HepG2 (cell line): ENCODE results near the gene SMYD5. TPM values are rescaled to one million over a fixed set of nuclear protein-coding genes. Genes with fewer than 3 reads are reported as not detected.

Source experiments
- ATF7 ChIP-seq, 2 experiments: fragments of 450-650 bp in 1 of 2; sonication (generic) in 1 of 2; formaldehyde crosslinking in 1 of 2; IDR thresholded peaks; 2 replicates each; pipeline versions ENCODE4 v1.4.0 to v1.6.1; 2016 to 2020; ENCODE audit warnings: antibody characterized with exemption in 1 of 2, mild to moderate bottlenecking in 1 of 2, missing genetic modification reagents in 1 of 2
- GFI1 ChIP-seq: sonication (generic); formaldehyde crosslinking; IDR thresholded peaks from 2 replicates; pipeline ENCODE4 v1.5.0; 2020; ENCODE audit warnings: missing genetic modification reagents, mild to moderate bottlenecking, borderline replicate concordance
- HNF1B ChIP-seq: sonication (generic); formaldehyde crosslinking; IDR thresholded peaks from 2 replicates; pipeline ENCODE4 v1.5.1; 2020; ENCODE audit warnings: mild to moderate bottlenecking, moderate library complexity, missing genetic modification reagents
- LRRFIP1 ChIP-seq: sonication (generic); formaldehyde crosslinking; conservative IDR thresholded peaks from 2 replicates; pipeline ENCODE4 v1.4.0; 2020; ENCODE audit warnings: missing genetic modification reagents
- RFX3 ChIP-seq: IDR thresholded peaks from 2 replicates; pipeline ENCODE4 v1.6.1; 2016; ENCODE audit warnings: missing biosample characterization, missing genetic modification reagents
- ZBTB1 ChIP-seq: sonication (generic); formaldehyde crosslinking; IDR thresholded peaks from 2 replicates; pipeline ENCODE4 v1.4.0; 2020; ENCODE audit warnings: missing genetic modification reagents, borderline replicate concordance
- ZFP36 ChIP-seq: fragments of 150-350 bp; IDR thresholded peaks from 2 replicates; pipeline ENCODE4 v1.6.1; 2018; ENCODE audit warnings: borderline replicate concordance, low read length, low read depth; ENCODE audit not compliant: partially characterized antibody
- ZNF124 ChIP-seq: sonication (generic); formaldehyde crosslinking; IDR thresholded peaks from 2 replicates; pipeline ENCODE4 v1.4.0; 2020; ENCODE audit warnings: missing genetic modification reagents
- ZNF468 ChIP-seq: sonication (generic); formaldehyde crosslinking; IDR thresholded peaks from 2 replicates; pipeline ENCODE4 v1.8.0; 2022; ENCODE audit warnings: mild to moderate bottlenecking, moderate library complexity, missing genetic modification reagents
- ZNF639 ChIP-seq: conservative IDR thresholded peaks from 2 replicates; pipeline ENCODE4 v1.6.1; 2018; ENCODE audit warnings: missing genetic modification reagents
- polyA plus RNA-seq, 8 experiments: library from polyadenylated mRNA; depleted of rRNA in 3 of 8; stranded (reverse) in 7 of 8; unstranded in 1 of 8; fragments of >200 nt; fragmentation: Illumina TruSeq in 4 of 8; extraction: Trizol in 4 of 8; gene quantifications; 2 replicates each; pipeline versions ENCODE4 v1.2.1 to v1.2.3, GENCODE V29; 2011 to 2016; ENCODE audit warnings: low read depth in 4 of 8, missing spikeins in 1 of 8, mixed read lengths in 1 of 8; ENCODE audit not compliant: insufficient read depth in 1 of 8
- total RNA-seq, 5 experiments: library from RNA; depleted of rRNA; stranded (reverse); fragments of >200 nt; fragmentation: Illumina TruSeq; extraction: Trizol; gene quantifications; 2 replicates each; pipeline ENCODE4 v1.2.3, GENCODE V29; 2016; ENCODE audit warnings: low read depth in 1 of 5
- TF ChIP-seq, protein P1 (sequence below): sonication (generic); formaldehyde crosslinking; IDR thresholded peaks from 2 replicates; pipeline ENCODE4 v1.4.0; 2020; ENCODE audit warnings: missing genetic modification reagents
- TF ChIP-seq, protein P2 (sequence below): sonication (generic); formaldehyde crosslinking; IDR thresholded peaks from 2 replicates; pipeline ENCODE4 v1.4.0; 2020; ENCODE audit warnings: missing genetic modification reagents
- TF ChIP-seq, protein P3 (sequence below): sonication (generic); formaldehyde crosslinking; IDR thresholded peaks from 2 replicates; pipeline ENCODE4 v1.5.0; 2020; ENCODE audit warnings: missing genetic modification reagents

The SMYD5 gene
- total and polyA plus RNA-seq, 2 of the 13 experiments (the other 11 are each of a cell fraction or from before 2014, with no cell fraction given), result 55.8 to 70.4 TPM

DNA sequence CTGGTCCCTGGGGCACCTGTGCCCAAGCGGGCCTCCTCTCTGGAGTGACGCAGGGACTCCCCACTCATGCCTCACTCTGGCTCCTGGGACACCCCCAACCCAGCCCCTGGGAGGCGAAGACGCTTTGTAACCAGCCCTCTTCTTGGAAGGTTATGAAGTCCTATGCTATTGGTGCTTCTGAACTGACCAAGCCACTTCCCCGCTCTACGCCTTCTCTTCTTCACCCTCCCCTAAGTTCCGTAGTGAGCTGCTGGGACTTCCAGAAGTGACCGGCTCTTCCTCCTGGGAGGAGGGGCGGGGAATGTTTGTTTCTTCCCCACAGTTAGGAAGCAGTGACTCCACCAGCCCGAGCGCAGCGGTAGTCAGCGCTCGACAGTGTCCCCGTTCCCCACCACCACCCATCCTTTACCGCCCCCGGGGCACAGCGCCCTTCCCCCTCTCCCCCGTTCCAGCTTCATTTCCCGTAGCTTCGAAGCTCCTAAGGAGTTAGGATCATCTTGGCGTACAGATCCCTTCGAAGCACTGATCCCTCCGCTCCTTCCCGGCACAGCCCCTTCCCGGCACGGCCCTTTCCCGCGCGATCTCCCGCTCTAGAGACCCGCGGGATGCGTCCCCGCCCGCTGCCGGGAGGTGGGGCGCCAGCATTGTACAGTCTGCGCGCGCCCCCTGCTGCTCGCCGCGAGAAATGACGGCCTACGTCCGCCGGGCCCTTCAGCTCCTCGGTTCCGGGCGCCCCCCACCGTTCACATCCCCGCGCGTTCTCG lies 37.0 kb upstream of the SMYD5 start (continued):
- TF ChIP-seq ZFP36 (no peak), ATF7 (IDR thresholded peaks at IDR 0.05) (no peak), ATF7 (CRISPR knock-in tag; IDR thresholded peaks at IDR 0.05) (no peak), HNF1B (CRISPR knock-in tag) (peak; percentile 88), ZNF639 (CRISPR knock-in tag) (no peak; the same call in 1 of the 2 replicates), ZNF124 (CRISPR knock-in tag) (peak; percentile 63; the same call in 1 of the 2 replicates), ZNF468 (0 out of 2 replicates have a peak, but pooled peaks have one; percentile 86), LRRFIP1 (0 out of 2 replicates have a peak, but pooled peaks have one; percentile 56), GFI1 (CRISPR knock-in tag) (no peak), ZBTB1 (CRISPR knock-in tag) (no peak), RFX3 (CRISPR knock-in tag) (no peak)
- TF ChIP-seq, protein P1, sequence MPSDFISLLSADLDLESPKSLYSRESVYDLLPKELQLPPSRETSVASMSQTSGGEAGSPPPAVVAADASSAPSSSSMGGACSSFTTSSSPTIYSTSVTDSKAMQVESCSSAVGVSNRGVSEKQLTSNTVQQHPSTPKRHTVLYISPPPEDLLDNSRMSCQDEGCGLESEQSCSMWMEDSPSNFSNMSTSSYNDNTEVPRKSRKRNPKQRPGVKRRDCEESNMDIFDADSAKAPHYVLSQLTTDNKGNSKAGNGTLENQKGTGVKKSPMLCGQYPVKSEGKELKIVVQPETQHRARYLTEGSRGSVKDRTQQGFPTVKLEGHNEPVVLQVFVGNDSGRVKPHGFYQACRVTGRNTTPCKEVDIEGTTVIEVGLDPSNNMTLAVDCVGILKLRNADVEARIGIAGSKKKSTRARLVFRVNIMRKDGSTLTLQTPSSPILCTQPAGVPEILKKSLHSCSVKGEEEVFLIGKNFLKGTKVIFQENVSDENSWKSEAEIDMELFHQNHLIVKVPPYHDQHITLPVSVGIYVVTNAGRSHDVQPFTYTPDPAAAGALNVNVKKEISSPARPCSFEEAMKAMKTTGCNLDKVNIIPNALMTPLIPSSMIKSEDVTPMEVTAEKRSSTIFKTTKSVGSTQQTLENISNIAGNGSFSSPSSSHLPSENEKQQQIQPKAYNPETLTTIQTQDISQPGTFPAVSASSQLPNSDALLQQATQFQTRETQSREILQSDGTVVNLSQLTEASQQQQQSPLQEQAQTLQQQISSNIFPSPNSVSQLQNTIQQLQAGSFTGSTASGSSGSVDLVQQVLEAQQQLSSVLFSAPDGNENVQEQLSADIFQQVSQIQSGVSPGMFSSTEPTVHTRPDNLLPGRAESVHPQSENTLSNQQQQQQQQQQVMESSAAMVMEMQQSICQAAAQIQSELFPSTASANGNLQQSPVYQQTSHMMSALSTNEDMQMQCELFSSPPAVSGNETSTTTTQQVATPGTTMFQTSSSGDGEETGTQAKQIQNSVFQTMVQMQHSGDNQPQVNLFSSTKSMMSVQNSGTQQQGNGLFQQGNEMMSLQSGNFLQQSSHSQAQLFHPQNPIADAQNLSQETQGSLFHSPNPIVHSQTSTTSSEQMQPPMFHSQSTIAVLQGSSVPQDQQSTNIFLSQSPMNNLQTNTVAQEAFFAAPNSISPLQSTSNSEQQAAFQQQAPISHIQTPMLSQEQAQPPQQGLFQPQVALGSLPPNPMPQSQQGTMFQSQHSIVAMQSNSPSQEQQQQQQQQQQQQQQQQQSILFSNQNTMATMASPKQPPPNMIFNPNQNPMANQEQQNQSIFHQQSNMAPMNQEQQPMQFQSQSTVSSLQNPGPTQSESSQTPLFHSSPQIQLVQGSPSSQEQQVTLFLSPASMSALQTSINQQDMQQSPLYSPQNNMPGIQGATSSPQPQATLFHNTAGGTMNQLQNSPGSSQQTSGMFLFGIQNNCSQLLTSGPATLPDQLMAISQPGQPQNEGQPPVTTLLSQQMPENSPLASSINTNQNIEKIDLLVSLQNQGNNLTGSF (CRISPR knock-in tag), result no peak
- TF ChIP-seq, protein P2, sequence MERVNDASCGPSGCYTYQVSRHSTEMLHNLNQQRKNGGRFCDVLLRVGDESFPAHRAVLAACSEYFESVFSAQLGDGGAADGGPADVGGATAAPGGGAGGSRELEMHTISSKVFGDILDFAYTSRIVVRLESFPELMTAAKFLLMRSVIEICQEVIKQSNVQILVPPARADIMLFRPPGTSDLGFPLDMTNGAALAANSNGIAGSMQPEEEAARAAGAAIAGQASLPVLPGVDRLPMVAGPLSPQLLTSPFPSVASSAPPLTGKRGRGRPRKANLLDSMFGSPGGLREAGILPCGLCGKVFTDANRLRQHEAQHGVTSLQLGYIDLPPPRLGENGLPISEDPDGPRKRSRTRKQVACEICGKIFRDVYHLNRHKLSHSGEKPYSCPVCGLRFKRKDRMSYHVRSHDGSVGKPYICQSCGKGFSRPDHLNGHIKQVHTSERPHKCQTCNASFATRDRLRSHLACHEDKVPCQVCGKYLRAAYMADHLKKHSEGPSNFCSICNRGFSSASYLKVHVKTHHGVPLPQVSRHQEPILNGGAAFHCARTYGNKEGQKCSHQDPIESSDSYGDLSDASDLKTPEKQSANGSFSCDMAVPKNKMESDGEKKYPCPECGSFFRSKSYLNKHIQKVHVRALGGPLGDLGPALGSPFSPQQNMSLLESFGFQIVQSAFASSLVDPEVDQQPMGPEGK (CRISPR knock-in tag), result peak; percentile 91
- TF ChIP-seq, protein P3, sequence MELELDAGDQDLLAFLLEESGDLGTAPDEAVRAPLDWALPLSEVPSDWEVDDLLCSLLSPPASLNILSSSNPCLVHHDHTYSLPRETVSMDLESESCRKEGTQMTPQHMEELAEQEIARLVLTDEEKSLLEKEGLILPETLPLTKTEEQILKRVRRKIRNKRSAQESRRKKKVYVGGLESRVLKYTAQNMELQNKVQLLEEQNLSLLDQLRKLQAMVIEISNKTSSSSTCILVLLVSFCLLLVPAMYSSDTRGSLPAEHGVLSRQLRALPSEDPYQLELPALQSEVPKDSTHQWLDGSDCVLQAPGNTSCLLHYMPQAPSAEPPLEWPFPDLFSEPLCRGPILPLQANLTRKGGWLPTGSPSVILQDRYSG (CRISPR knock-in tag), result no peak
